Body of pancreas (tissue), 4 donors: ENCODE results near the gene CCSER1. TPM values are rescaled to one million over a fixed set of nuclear protein-coding genes. Genes with fewer than 3 reads are reported as not detected.

ENCODE experiments used
- ATAC-seq: fragments of 150-250 bp; one replicate; pipeline ENCODE4 v1.9.1; 2016
- DNase-seq, 4 donors: peaks; one replicate each; pipeline ENCODE4 v3.0.0-alpha.2; 2019
- H3K27ac ChIP-seq, 4 donors: fragments of 200-600 bp; sonication (generic); 1 replicate in 3 of 4; 2 replicates in 1 of 4; pipeline versions ENCODE4 v1.5.1 to v1.6.1; 2016 to 2019; ENCODE audit warnings: mild to moderate bottlenecking in 1 of 4, mixed read lengths in 1 of 4, moderate library complexity in 1 of 4
- H3K27me3 ChIP-seq, 2 donors: fragments of 200-600 bp; sonication (generic); one replicate each; pipeline ENCODE4 v1.6.0; 2016; ENCODE audit warnings: mild to moderate bottlenecking in 1 of 2
- H3K36me3 ChIP-seq, 2 donors: fragments of 200-600 bp; sonication (generic); replicated peaks in 1 of 2; 2 replicates each; pipeline ENCODE4 v1.5.1; 2016; ENCODE audit warnings: low read depth in 2 of 2; ENCODE audit not compliant: insufficient read depth in 1 of 2
- H3K4me1 ChIP-seq: fragments of 200-600 bp; sonication (generic); one replicate; pipeline ENCODE4 v1.6.0; 2016
- H3K4me3 ChIP-seq, 2 donors: fragments of 200-600 bp; sonication (generic); 1 replicate in 1 of 2; 2 replicates in 1 of 2; pipeline ENCODE4 v1.5.1; 2016 to 2019
- H3K9me3 ChIP-seq, 3 donors: fragments of 200-600 bp; sonication (generic); 1 replicate in 2 of 3; 2 replicates in 1 of 3; pipeline ENCODE4 v1.5.1; 2016
- POLR2A ChIP-seq, 3 donors: fragments of 450-650 bp; IDR thresholded peaks; one replicate each; pipeline ENCODE4 v1.6.1; 2016; ENCODE audit warnings: antibody characterized with exemption in 3 of 3, mild to moderate bottlenecking in 2 of 3
- WGBS, 2 donors: methylation state at CpG; one replicate each; pipeline ENCODE4 v1.1.5; 2017; 5-methylcytosine and 5-hydroxymethylcytosine counted together
- intact Hi-C: fragments of 100-400 bp; cut with DNase I; formaldehyde crosslinking; loops from one replicate; pipeline ENCODE4 v1.15.1; 2023
- total RNA-seq, 2 donors: library from RNA; depleted of rRNA; stranded (reverse); fragments of >200 nt; gene quantifications; one replicate each; pipeline ENCODE4 v1.1.0, GENCODE V29; 2016
- TF ChIP-seq, protein P1 (sequence below), 7 experiments: fragments of 450-650 bp in 4 of 7; fragments of 200-600 bp in 3 of 7; sonication (generic) in 3 of 7; IDR thresholded peaks; one replicate each; pipeline ENCODE4 v1.5.1; 2016 to 2019; ENCODE audit warnings: antibody characterized with exemption in 7 of 7

CCSER1 gene
- total RNA-seq, 2 donors from 2014 or later: 13.2 to 14.5 TPM

DNA sequence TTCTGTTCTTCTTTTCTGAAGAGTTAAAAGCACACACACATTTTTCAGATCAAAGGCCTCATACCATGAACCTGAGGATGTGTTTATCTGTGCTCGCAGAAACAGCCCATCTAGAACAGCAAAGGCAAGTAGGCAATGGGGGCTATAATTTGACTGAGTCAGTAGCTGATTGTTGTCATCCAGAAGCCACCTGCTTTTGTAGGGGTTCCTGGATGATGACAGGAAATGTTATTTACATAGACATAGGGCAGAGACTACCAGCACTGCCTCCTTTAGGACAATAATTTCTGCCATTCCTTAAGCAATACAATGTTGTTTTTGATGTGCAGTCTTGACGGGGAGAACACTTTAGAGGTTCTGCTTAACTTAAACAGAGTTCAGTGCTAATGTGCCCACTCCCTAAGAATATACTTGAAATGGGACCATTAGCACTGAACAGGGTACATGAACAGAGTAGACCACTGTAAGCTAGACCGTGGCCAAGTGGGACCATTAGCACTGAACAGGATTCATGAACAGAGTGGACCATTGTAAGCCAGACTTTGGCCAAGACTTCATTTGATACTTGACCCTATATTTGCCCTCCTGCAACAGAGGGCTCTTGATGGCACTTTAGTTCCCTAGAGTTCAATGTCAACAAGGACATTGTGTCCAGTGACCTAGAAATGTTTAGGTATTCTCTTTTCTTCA is 42.8 kb upstream of the CCSER1 start:
- no peaks in the 10 kb centered on the region for H3K27me3 ChIP-seq
- DNase-seq (no peak), ATAC-seq (no peak)
- no peak overlapping the region for H3K27ac ChIP-seq
- no peak for TF ChIP-seq POLR2A (IDR thresholded peaks at IDR 0.05)
- TF ChIP-seq, protein P1, sequence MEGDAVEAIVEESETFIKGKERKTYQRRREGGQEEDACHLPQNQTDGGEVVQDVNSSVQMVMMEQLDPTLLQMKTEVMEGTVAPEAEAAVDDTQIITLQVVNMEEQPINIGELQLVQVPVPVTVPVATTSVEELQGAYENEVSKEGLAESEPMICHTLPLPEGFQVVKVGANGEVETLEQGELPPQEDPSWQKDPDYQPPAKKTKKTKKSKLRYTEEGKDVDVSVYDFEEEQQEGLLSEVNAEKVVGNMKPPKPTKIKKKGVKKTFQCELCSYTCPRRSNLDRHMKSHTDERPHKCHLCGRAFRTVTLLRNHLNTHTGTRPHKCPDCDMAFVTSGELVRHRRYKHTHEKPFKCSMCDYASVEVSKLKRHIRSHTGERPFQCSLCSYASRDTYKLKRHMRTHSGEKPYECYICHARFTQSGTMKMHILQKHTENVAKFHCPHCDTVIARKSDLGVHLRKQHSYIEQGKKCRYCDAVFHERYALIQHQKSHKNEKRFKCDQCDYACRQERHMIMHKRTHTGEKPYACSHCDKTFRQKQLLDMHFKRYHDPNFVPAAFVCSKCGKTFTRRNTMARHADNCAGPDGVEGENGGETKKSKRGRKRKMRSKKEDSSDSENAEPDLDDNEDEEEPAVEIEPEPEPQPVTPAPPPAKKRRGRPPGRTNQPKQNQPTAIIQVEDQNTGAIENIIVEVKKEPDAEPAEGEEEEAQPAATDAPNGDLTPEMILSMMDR (IDR thresholded peaks at IDR 0.05): no peak
- no peaks in the 10 kb centered on the region for H3K36me3 ChIP-seq
- no peaks in the 10 kb centered on the region for H3K9me3 ChIP-seq
- intact Hi-C loops: no loop called here
- no peak overlapping the region for H3K4me3 ChIP-seq
- H3K4me1 ChIP-seq: no peaks in the 10 kb centered on the region
- 87 to 90% methylated on average over 3 of the region's 3 CpGs for WGBS, 2 donors

DNA sequence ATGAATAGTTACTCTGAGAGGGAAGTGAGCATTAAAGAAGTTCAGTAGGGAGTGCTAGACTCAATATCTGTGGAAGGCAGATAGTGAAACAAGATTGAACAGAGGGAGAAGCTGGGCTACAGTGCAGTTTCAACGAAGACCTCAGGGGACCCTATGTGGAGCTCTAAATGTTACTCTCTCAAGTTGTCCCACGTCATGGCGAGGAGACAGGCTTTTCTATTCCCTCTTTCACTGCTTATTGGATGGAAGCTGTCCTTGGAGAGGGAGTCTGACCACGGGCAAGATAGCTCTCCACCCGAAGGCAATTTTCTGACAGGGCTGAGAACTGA is 42.3 kb upstream of the CCSER1 start:
- no peaks in the 10 kb centered on the region for H3K36me3 ChIP-seq
- H3K9me3 ChIP-seq: no peaks in the 10 kb centered on the region
- no peak for ATAC-seq
- H3K27me3 ChIP-seq: no peaks in the 10 kb centered on the region
- H3K4me1 ChIP-seq: no peaks in the 10 kb centered on the region
- WGBS, 2 donors: 59 to 61% methylated on average over 5 of the region's 5 CpGs
- no peak for DNase-seq
- no peak overlapping the region for H3K4me3 ChIP-seq
- H3K27ac ChIP-seq: no peak overlapping the region
- intact Hi-C loops: no loop called here
- TF ChIP-seq, protein P1 (IDR thresholded peaks at IDR 0.05): no peak
- TF ChIP-seq POLR2A (IDR thresholded peaks at IDR 0.05): no peak

DNA sequence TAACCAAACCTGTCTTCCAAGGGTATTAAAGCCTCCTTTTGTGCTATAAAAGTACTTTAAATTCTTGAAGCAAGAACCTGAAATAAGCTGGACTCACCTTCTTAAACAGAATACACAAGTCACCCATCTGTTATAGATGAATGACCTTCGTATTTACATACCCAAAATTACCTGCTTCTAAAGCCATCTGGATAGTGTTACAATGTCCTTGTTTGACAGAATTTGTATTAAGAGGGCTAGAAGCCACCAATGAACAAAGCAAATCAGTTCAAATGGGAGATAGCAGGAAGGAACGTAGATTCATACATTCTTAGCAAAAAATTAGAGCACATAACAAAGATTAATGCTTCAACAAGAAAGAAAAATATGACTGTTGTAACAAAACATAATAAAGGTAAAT is 33.7 kb upstream of the CCSER1 start:
- intact Hi-C loops: no loop called here
- no peak overlapping the region for H3K4me3 ChIP-seq
- whole genome bisulfite sequencing, 2 donors: 38 to 41% methylated on average over 2 of the region's 2 CpGs
- no peak for TF ChIP-seq POLR2A (IDR thresholded peaks at IDR 0.05)
- TF ChIP-seq, protein P1 (IDR thresholded peaks at IDR 0.05): no peak
- ATAC-seq (no peak), DNase-seq (no peak)
- no peaks in the 10 kb centered on the region for H3K4me1 ChIP-seq
- H3K36me3 ChIP-seq: no peaks in the 10 kb centered on the region
- no peak overlapping the region for H3K27ac ChIP-seq
- no peaks in the 10 kb centered on the region for H3K27me3 ChIP-seq
- no peaks in the 10 kb centered on the region for H3K9me3 ChIP-seq

DNA sequence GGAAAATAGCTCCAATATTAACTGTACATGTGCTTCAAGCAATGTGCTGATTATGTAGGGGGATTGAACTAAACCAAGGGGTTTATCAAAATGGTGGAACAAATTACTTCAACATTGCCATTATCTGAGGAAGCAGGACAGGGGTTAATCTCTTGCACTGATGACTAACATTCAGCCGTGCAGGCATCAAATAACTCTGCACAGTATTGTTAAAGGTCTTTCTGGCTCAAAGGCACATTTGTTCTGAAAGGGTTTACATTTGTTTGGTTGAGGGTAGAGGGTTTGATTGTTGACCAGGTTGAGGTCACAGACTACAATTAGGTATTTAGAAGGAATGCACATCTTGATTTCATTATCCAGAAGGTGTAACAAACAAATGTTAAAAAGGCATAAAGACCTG is 32.2 kb upstream of the CCSER1 start:
- ATAC-seq: no peak
- intact Hi-C loops: no loop called here
- H3K4me3 ChIP-seq: no peak overlapping the region

More for the DNA sequence above, 32.2 kb upstream of the CCSER1 start:
- H3K4me1 ChIP-seq: no peaks in the 10 kb centered on the region
- H3K27ac ChIP-seq: no peak overlapping the region
- no peak for TF ChIP-seq POLR2A (IDR thresholded peaks at IDR 0.05)
- TF ChIP-seq, protein P1 (IDR thresholded peaks at IDR 0.05): no peak
- no peaks in the 10 kb centered on the region for H3K36me3 ChIP-seq
- no peaks in the 10 kb centered on the region for H3K9me3 ChIP-seq
- no peaks in the 10 kb centered on the region for H3K27me3 ChIP-seq
- 7 to 45% methylated on average over 1 of the region's 1 CpG for WGBS, 2 donors
- no peak for DNase-seq
